Measurements from ENCODE around the gene LRRC56.
A peak's percentile ranks its signal among the peaks of the same experiment; 100 is the strongest.

Gene LRRC56

DNA sequence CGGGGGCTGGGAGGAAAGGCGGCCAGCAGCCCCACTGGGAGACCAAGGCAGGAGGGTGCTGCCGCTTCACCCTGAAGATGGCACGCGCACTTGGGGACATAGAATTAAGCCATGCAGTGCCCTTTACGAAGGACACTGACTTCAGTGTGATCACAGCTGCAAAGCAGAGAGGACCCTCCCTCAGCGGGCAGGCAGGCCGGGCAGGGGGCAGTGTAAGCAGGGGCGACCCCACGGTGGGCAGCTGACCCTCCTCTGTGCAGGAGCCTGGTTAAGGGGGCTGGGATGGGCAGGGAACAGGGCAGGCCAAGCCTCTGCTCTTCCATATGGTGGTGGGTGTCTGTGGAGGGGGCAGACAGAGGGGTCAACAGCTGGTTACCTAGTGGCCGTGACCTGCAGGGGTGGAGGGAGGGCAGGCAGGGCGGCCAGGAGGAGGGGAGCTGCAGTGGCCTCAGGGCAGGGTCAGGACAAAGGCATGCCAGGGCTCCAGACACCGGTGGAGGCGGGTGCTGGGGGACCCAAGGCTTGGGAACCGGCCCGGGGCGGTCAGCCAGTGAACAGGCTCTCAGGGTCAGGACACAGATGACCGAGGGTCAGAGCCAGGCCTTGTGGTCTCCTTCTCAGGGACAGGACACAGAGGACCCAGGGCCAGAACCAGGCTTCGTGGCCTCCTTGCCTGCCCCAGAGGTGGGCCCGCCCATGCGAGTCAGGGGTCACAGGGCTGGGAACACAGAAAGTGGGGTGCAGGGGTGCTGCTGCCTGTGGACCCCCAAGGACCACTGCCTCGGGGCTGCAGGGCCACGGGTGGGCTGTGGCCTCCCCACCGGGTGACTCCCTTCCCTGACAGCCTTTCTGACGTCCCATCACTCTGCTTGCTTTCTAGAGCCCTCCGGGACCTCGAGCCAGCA, 16.0 kb downstream of the LRRC56 start:
- TF ChIP-seq, protein P1, sequence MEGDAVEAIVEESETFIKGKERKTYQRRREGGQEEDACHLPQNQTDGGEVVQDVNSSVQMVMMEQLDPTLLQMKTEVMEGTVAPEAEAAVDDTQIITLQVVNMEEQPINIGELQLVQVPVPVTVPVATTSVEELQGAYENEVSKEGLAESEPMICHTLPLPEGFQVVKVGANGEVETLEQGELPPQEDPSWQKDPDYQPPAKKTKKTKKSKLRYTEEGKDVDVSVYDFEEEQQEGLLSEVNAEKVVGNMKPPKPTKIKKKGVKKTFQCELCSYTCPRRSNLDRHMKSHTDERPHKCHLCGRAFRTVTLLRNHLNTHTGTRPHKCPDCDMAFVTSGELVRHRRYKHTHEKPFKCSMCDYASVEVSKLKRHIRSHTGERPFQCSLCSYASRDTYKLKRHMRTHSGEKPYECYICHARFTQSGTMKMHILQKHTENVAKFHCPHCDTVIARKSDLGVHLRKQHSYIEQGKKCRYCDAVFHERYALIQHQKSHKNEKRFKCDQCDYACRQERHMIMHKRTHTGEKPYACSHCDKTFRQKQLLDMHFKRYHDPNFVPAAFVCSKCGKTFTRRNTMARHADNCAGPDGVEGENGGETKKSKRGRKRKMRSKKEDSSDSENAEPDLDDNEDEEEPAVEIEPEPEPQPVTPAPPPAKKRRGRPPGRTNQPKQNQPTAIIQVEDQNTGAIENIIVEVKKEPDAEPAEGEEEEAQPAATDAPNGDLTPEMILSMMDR (IDR thresholded peaks at IDR 0.05; ENCODE audit: insufficient read depth, low read depth, low read length, missing control alignments) = no peak
- DNase-seq (ENCODE audit: low read depth) = no peak
- H3K4me3 ChIP-seq (ENCODE audit: low read length) = no peak overlapping the region

DNA sequence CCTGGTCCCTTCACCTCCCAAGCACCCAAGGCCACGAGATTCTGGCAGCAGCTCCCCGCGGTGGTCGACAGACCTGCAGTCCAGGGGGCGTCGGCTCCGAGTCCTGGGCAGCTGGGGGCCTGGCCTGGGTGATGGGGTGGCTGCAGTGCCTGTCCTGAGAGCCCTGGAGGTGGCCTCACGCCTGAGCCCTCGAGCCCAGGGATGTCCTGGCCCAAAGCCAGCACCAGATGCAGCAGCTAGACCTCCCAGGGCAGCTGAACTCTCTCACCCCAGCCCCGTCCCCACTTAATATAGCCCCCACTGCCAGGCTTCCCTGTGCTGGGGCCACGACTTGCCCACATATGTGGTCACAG, 16.6 kb downstream of the LRRC56 start:
- TF ChIP-seq, protein P1 (IDR thresholded peaks at IDR 0.05; ENCODE audit: insufficient read depth, low read depth, low read length, missing control alignments) = no peak
- no peak overlapping the region for H3K4me3 ChIP-seq (ENCODE audit: low read length)
- no peak for DNase-seq (ENCODE audit: low read depth)

DNA sequence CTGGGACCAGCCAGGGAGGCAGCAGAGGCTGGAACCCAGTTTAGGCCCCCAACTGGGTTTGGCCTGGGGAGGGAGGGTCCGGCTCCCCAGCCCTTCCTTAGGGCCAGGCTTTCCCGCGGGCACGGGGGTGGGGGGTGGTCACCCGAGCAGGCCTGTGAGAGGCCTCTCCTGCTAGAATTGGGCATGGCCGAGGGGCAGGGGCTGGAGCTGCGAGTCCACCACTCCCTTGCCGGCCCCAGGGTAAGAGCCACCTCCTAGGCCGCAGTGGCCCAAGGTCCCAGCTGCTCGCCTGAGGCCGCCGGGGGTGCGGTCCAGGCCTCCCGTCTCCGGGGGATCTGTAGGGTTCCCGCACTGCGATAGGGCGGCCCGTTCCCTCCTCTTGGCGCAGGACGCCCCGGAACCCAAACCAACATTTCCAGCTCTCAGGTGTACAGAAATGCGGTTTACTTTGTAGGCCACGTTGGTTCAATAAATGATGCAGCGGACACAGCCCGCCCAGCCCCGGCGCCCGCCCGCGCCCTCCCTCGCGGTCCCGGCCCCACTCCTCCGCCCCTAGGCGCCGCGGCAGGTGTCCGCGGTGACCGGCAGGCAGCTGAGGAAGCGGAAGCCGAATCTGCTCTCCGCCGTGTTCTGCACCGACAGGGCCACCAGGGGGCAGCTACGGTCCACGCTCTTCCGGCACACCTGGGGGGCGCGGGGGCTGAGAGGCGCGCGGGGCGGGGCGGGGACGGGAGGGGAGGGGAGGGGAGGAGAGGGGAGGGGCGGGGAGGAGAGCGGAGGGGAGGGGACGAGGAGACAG, 17.3 kb downstream of the LRRC56 start:
- H3K4me3 ChIP-seq (ENCODE audit: low read length) = peak overlapping the region; percentile 25
- DNase-seq (ENCODE audit: low read depth) = peak; percentile 71
- TF ChIP-seq, protein P1 (IDR thresholded peaks at IDR 0.05; ENCODE audit: insufficient read depth, low read depth, low read length, missing control alignments) = peak; percentile 53

DNA sequence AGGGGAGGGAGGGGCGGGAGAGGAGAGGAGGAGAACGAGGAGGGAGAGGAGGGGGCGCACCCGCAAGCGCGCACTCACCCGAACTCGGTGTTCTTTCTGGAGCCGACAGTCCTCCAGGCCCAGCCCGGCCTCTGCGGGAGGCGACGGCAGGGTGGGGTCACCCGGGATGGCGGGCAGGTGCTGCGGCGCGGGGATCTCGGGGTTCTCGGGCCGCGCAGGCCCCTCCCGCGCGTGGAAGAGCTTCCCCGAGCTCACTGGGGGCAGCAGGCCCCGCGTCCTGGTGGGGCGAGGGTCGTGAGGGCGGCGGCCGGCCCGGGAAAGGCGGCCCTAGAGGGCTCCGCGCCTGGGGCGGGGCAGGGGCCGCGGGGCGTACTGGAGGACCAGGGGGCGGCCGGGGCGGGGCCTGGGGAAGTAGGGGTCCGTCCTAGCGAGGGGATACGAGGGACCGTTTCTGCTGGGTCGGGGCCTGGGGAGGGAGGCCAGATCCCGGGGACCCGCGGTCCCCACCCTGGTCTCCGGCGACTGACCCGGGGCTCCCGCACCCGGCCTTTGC, 18.0 kb downstream of the LRRC56 start:
- DNase-seq (ENCODE audit: low read depth) = no peak
- peak overlapping the region; percentile 14 for H3K4me3 ChIP-seq (ENCODE audit: low read length)
- TF ChIP-seq, protein P1 (IDR thresholded peaks at IDR 0.05; ENCODE audit: insufficient read depth, low read depth, low read length, missing control alignments) = no peak

DNA sequence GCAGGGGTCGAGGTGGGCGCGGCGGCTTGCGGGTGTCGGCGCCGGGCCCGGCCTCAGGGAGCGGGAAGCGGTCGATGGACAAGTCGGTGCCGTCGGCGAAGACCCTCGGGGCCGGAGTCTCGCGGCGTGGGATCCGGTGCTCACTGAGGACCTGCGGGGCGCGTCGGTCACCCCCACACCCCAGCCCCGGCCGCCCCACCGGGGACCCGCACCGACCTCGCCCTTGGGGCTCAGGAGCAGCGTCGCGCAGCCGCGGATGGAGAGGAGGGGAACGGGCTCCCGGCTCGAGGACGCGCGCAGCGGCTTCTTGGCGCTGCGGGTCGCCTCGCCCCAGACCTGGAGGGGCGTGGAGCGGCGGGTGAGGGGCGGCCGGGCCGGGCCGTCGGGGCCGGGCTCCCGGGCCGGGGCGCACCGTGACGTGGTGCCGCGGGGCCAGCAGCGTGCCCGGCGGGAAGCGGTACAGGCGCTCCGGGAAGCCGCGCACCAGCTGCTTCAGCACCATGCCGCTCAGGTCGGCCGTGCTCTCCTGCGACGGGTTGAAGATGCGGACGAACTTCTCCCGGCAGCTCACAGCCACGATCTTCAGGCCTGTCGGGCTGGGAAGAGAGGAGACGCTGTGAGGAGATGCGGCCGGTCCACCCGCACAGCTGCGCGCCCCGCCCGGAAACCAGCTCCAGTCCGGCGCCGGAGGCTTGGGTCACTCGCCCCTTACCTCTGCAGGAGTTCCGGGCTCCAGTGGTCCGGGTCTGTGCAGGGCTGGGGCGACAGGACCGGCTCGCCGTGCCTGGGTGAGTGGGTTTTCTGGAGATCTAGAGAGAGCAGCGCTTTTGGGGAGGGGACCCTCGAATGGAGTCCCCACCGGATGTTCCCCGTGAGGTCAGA, 18.7 kb downstream of the LRRC56 start:
- H3K4me3 ChIP-seq (ENCODE audit: low read length) = no peak overlapping the region
- TF ChIP-seq, protein P1 (IDR thresholded peaks at IDR 0.05; ENCODE audit: insufficient read depth, low read depth, low read length, missing control alignments) = no peak
- DNase-seq (ENCODE audit: low read depth) = peak; percentile 48

DNA sequence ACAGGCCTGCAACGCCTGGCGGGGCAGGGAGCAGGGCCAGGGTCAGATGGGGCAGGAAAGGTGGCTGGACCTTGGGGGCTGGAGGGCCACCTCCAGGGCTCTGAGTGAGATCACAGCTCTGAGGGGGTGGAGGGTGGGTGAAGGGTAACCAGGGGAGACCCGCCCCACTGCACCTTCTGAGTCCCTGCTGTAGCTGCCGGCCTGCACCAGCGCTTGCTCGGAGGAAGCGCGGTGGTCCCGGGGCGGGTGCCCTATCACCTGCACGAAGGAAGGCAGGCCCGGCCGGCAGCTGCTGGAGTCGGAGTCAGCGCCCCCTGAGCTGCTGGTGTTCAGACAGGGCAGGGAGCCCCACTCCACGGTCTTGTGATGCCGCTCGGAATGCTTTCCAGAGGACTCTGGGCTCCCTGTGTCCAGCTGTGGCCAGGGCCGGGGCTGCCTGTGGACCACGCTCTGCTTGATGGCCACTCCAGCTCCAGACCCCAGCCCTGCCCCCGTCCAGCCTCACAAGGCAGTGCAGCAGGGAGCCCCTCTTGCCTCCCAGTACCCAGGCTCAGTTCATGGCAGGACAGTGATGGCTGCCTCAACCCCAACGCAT, 19.4 kb downstream of the LRRC56 start:
- no peak for DNase-seq (ENCODE audit: low read depth)
- TF ChIP-seq, protein P1 (IDR thresholded peaks at IDR 0.05; ENCODE audit: insufficient read depth, low read depth, low read length, missing control alignments) = no peak
- H3K4me3 ChIP-seq (ENCODE audit: low read length) = no peak overlapping the region

Data from epithelial cell of esophagus (primary cell).